Measurements from ENCODE around the gene MRGPRF. TPM values are rescaled to one million over a fixed set of nuclear protein-coding genes. Genes with fewer than 3 reads are reported as not detected.

MRGPRF gene
- total RNA-seq, 1 experiment from 2014 or later: 0.76 TPM

DNA sequence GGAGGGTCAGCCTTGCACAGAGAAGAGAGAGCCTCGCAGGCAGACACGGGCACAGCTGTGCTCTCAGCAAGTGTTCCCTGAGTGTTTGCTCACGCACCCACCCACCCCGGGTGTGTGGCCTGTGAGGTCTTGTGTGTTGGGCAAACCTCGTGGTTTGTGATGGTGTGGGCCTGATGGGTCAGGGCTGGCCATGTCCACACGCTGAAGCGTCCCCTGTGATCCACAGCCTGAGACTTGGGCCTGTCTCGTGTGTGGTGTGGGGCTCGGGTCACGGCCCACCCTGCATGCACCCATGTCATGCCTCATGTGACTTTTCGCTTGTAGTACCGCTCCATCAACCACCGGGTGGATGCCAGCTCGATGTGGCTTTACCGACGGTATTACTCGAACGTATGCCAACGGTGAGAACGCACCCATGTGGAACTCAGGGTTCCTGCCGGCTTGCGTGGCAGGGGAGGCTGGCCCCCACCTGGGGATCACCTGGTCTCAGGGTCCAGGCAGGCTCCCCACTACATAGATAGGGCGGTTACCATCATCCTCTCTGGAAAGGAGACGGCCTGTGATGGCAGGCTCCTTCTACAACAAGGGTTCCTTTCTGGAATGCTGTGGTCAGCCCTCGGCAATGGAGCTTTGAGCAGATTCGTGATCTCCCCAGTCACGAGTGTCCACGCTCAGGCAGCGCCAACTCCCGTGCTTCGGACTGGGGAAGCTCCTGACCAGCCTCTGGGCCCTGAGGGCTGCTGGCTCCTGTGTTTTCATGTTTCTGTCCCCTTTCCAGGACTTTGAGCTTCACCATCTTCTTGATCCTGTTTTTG is 41.6 kb upstream of the MRGPRF start (continued):
- TF ChIP-seq, protein P1, sequence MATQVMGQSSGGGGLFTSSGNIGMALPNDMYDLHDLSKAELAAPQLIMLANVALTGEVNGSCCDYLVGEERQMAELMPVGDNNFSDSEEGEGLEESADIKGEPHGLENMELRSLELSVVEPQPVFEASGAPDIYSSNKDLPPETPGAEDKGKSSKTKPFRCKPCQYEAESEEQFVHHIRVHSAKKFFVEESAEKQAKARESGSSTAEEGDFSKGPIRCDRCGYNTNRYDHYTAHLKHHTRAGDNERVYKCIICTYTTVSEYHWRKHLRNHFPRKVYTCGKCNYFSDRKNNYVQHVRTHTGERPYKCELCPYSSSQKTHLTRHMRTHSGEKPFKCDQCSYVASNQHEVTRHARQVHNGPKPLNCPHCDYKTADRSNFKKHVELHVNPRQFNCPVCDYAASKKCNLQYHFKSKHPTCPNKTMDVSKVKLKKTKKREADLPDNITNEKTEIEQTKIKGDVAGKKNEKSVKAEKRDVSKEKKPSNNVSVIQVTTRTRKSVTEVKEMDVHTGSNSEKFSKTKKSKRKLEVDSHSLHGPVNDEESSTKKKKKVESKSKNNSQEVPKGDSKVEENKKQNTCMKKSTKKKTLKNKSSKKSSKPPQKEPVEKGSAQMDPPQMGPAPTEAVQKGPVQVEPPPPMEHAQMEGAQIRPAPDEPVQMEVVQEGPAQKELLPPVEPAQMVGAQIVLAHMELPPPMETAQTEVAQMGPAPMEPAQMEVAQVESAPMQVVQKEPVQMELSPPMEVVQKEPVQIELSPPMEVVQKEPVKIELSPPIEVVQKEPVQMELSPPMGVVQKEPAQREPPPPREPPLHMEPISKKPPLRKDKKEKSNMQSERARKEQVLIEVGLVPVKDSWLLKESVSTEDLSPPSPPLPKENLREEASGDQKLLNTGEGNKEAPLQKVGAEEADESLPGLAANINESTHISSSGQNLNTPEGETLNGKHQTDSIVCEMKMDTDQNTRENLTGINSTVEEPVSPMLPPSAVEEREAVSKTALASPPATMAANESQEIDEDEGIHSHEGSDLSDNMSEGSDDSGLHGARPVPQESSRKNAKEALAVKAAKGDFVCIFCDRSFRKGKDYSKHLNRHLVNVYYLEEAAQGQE (IDR thresholded peaks at IDR 0.05; ENCODE audit: low read depth): no peak
- TF ChIP-seq ELF1 (IDR thresholded peaks at IDR 0.05; ENCODE audit: borderline replicate concordance, low read depth) (no peak), CEBPB (IDR thresholded peaks at IDR 0.05; ENCODE audit: low read depth) (no peak), MAX (IDR thresholded peaks at IDR 0.05) (no peak), SIN3A (IDR thresholded peaks at IDR 0.05; ENCODE audit: low read depth) (no peak)

DNA sequence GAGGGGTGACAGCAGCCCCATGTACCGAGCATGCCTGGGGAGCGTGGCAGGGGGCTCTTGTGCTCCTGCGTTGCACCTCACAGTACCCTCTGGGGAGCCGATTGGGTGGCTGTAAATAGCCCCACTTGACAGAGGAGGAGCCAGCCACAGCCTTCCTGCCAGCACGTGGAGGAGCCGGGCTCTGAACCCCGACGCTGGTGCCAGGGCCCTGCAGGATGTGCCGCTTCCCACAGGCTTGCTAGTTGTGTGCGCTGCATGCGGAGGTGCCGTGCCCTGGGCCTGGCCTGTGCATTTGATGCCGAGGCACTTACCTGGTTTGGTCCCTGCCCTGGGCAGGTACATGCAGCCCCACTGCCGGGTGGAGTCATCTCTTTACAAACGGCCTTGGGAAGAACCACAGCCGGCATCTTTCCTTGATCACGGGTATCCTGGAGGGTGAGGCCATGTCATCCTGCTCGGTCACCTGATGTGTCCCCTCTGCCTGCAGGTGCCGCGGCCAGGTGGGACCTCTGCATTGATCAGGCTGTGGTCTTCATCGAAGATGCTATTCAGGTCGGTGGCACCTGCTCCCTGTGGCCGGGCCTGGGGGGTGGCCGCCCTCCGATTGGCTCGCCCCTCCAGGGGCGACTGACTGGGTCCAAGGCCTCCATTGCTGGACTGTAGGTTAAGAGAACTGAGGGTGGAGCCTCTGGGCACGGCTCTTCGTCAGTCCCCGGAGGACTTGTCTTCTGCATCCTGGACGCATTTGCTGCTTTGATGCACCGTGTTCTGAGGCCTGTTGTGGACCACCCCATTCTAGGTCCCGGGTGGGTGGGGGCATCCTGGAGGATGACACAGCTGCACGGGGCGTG is 40.7 kb upstream of the MRGPRF start:
- H3K9ac ChIP-seq (ENCODE audit: low read length): no peak overlapping the region
- ChIA-PET CTCF (no interaction called here), RAD21 (ENCODE audit: low non-redundant PET in 1 of 2, low total read pairs in 2 of 2, uncharacterized antibody in 2 of 2, unreplicated experiment in 2 of 2) (no interaction called here), POLR2A (no interaction called here)
- no peak overlapping the region for H3K27ac ChIP-seq (ENCODE audit: low read depth, low read length)
- no TSS peak for BruUV-seq (replicated peaks)
- H3K36me3 ChIP-seq (ENCODE audit: control insufficient read depth in 1 of 2, insufficient read depth in 2 of 2, low read length in 2 of 2): no peaks in the 10 kb centered on the region
- TF ChIP-seq CBX3 (IDR thresholded peaks at IDR 0.05; ENCODE audit: low read depth) (no peak), CEBPB (IDR thresholded peaks at IDR 0.05; ENCODE audit: low read depth) (no peak), EGR1 (IDR thresholded peaks at IDR 0.05; ENCODE audit: low read depth) (no peak), POLR2A (IDR thresholded peaks at IDR 0.05; ENCODE audit: borderline replicate concordance, extremely low read depth, insufficient read depth, insufficient read length) (no peak)
- no peaks in the 10 kb centered on the region for H3K9me3 ChIP-seq (ENCODE audit: control insufficient read depth in 1 of 2, insufficient read depth in 1 of 2, low read depth in 1 of 2, low read length in 2 of 2)
- H3K4me1 ChIP-seq (ENCODE audit: control insufficient read depth in 1 of 2, insufficient read depth in 2 of 2, low read length in 2 of 2): peaks cover 6 to 8% of the 10 kb centered on the region in 2 experiments; a peak in 2 of 4 replicates
- H3K4me3 ChIP-seq (replicated peaks in 1 of 2; ENCODE audit: low read depth in 1 of 2, low read length in 2 of 2): no peak overlapping the region
- H3K27me3 ChIP-seq (ENCODE audit: insufficient read depth, low read length): no peaks in the 10 kb centered on the region
- no peak for ATAC-seq
- no peak overlapping the region for H2AFZ ChIP-seq (ENCODE audit: low read depth, low read length, poor library complexity, severe bottlenecking)
- no peaks in the 10 kb centered on the region for H3K9me2 ChIP-seq (ENCODE audit: insufficient read depth)
- H3K79me2 ChIP-seq (ENCODE audit: insufficient read depth, low read length): peaks cover 41% of the 10 kb centered on the region
- no peak for DNase-seq (ENCODE audit: low read depth, low spot score)
- no peaks in the 10 kb centered on the region for H4K20me1 ChIP-seq (ENCODE audit: insufficient read depth)
- no peak overlapping the region for H3K4me2 ChIP-seq (ENCODE audit: low read length)
- intact Hi-C loops (cut with micrococcal nuclease): no loop called here
